Loucy (cell line): ENCODE measurements around the gene IRF2.

Source experiments
- H2AFZ ChIP-seq: fragments of 200-600 bp; sonication (generic); 2 replicates; pipeline ENCODE4 v1.6.0; 2016; ENCODE audit warnings: antibody characterized with exemption, mild to moderate bottlenecking, low read length, moderate library complexity
- H3F3A ChIP-seq: fragments of 200-600 bp; 2 replicates; pipeline ENCODE4 v1.6.0; 2016; ENCODE audit warnings: antibody characterized with exemption, low read depth, mild to moderate bottlenecking
- H3K27me3 ChIP-seq: fragments of 200-600 bp; sonication (generic); 2 replicates; pipeline ENCODE4 v1.6.1; 2014; ENCODE audit warnings: low read length, mild to moderate bottlenecking; ENCODE audit not compliant: insufficient read depth, poor library complexity, severe bottlenecking
- H3K36me3 ChIP-seq: fragments of 200-600 bp; sonication (generic); 2 replicates; pipeline ENCODE4 v1.6.1; 2016; ENCODE audit warnings: low read length; ENCODE audit not compliant: insufficient read depth
- H3K4me1 ChIP-seq: fragments of 200-600 bp; sonication (generic); 2 replicates; pipeline ENCODE4 v1.5.1; 2014; ENCODE audit warnings: low read length, mild to moderate bottlenecking; ENCODE audit not compliant: insufficient read depth, poor library complexity, severe bottlenecking
- H3K4me2 ChIP-seq: fragments of 200-600 bp; sonication (generic); 2 replicates; pipeline ENCODE4 v1.6.0; 2014; ENCODE audit warnings: antibody characterized with exemption, low read length, low read depth, mild to moderate bottlenecking; ENCODE audit not compliant: poor library complexity, severe bottlenecking
- H3K4me3 ChIP-seq: fragments of 200-600 bp; sonication (generic); 2 replicates; pipeline ENCODE4 v1.5.1; 2014; ENCODE audit warnings: low read length, mild to moderate bottlenecking, mixed read lengths; ENCODE audit not compliant: poor library complexity, severe bottlenecking
- H3K79me2 ChIP-seq: fragments of 200-600 bp; sonication (generic); 2 replicates; pipeline ENCODE4 v1.6.1; 2014; ENCODE audit warnings: low read length; ENCODE audit not compliant: insufficient read depth
- H3K9ac ChIP-seq: fragments of 200-600 bp; sonication (generic); 2 replicates; pipeline ENCODE4 v1.6.0; 2014; ENCODE audit warnings: mild to moderate bottlenecking, low read depth, low read length, moderate library complexity; ENCODE audit not compliant: poor library complexity, severe bottlenecking
- H3K9me2 ChIP-seq: fragments of 200-600 bp; sonication (generic); replicated peaks from 2 replicates; pipeline ENCODE4 v1.6.1; 2016; ENCODE audit warnings: low read depth, low read length, mixed read lengths
- H3K9me3 ChIP-seq: fragments of 200-600 bp; sonication (generic); 2 replicates; pipeline ENCODE4 v1.6.1; 2014; ENCODE audit warnings: mild to moderate bottlenecking, antibody characterized with exemption, low read length, low read depth; ENCODE audit not compliant: insufficient read depth
- H4K20me1 ChIP-seq: fragments of 200-600 bp; sonication (generic); 2 replicates; pipeline ENCODE4 v1.6.0; 2014; ENCODE audit warnings: antibody characterized with exemption, low read length, mild to moderate bottlenecking; ENCODE audit not compliant: insufficient read depth, poor library complexity, severe bottlenecking
- CTCF ChIP-seq: fragments of 200-600 bp; sonication (generic); conservative IDR thresholded peaks from 2 replicates; pipeline ENCODE4 v1.5.1; 2014; ENCODE audit warnings: mild to moderate bottlenecking, antibody characterized with exemption, low read length
- EZH2phosphoT487 ChIP-seq: fragments of 200-600 bp; IDR thresholded peaks from 2 replicates; pipeline ENCODE4 v1.6.1; 2018; ENCODE audit warnings: antibody characterized with exemption, mild to moderate bottlenecking, moderate library complexity, borderline replicate concordance

The IRF2 gene

DNA sequence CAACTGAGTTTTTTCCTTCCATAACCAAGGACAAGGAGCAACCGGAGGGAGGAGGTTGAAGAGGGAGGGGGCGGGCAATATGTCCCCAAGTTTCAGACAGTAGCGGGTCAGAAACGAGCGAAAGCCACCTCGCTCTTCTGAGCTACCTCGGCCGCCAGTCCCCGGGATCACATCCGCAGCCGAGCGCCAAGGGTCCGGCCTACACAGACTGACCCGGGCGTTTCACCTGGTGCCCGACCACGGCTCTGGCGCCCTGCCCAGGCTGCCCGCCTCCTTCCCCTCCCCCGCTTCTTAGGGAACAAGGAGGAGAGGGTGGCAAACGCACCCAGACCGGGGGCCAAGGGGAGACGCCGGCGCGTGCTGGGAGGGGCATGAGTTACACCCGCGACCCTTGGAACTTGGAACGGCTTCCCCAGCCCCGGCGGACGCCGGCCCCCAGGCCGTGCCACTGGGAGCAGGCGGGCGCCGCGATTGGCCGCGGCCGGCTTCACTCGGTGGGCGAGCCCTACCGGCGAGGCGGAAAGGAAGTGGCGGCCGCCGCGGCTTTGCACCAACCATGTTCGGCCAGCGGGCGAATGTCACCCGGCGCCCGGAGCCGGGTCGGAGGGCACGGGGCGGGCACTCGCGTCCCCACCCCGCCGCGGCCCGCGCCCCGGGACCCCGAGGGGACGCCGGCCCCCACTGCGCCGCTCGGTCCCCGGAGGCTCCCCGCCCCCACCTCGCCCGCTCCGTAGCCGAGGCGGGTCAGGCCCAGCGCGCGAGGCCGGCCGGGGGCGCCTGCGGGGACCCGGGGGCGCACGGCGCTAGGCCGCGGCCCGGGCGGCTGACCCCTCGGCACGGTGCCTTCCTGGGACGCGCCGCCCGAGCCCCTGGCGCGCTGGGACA is 1.5 kb downstream of the IRF2 start:
- peaks cover 82% of the 10 kb centered on the region for H3K79me2 ChIP-seq
- no peaks in the 10 kb centered on the region for H3K27me3 ChIP-seq
- no peaks in the 10 kb centered on the region for H3K9me3 ChIP-seq
- no peaks in the 10 kb centered on the region for H3F3A ChIP-seq
- no peaks in the 10 kb centered on the region for H3K9me2 ChIP-seq
- H4K20me1 ChIP-seq = peaks cover 45% of the 10 kb centered on the region
- H3K36me3 ChIP-seq = no peaks in the 10 kb centered on the region
- H3K4me2 ChIP-seq = peak overlapping the region; percentile 72
- peak overlapping the region; percentile 98 for H3K4me3 ChIP-seq
- TF ChIP-seq EZH2phosphoT487 (no peak), CTCF (no peak)
- peak overlapping the region; percentile 72 for H2AFZ ChIP-seq
- peak overlapping the region; percentile 83 for H3K9ac ChIP-seq
- peaks cover 32% of the 10 kb centered on the region for H3K4me1 ChIP-seq

GRCh38 chr4:184471881-184472613 is 2.3 kb downstream of the IRF2 start:
- H3K4me3 ChIP-seq = peak overlapping the region; percentile 98
- TF ChIP-seq CTCF (no peak), EZH2phosphoT487 (no peak)
- peaks cover 90% of the 10 kb centered on the region for H3K79me2 ChIP-seq
- peak overlapping the region; percentile 72 for H3K4me2 ChIP-seq
- peak overlapping the region; percentile 83 for H3K9ac ChIP-seq
- no peaks in the 10 kb centered on the region for H3F3A ChIP-seq
- no peaks in the 10 kb centered on the region for H3K36me3 ChIP-seq
- H3K4me1 ChIP-seq = peaks cover 35% of the 10 kb centered on the region
- no peaks in the 10 kb centered on the region for H3K9me3 ChIP-seq
- H3K27me3 ChIP-seq = no peaks in the 10 kb centered on the region
- H3K9me2 ChIP-seq = no peaks in the 10 kb centered on the region
- no peak overlapping the region for H2AFZ ChIP-seq
- H4K20me1 ChIP-seq = peaks cover 50% of the 10 kb centered on the region

DNA sequence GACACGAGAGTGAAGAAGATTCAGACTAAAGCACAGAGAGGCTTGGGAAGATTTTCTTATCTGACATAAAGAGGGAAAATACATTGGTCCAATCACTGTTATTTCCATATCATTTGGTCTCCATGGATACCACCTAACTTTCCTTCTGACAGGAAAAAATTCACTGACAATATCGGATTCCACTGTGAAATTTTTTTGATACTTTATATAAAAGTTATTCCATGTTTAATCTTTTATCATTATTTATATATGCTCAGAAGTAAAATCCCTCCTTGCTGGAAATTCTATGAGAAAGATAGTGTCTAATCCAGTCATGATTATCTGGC is 3.6 kb downstream of the IRF2 start:
- no peaks in the 10 kb centered on the region for H3F3A ChIP-seq
- peaks cover 26% of the 10 kb centered on the region for H3K4me1 ChIP-seq
- no peaks in the 10 kb centered on the region for H3K27me3 ChIP-seq
- H3K79me2 ChIP-seq = peaks cover 92% of the 10 kb centered on the region
- H3K4me2 ChIP-seq = peak overlapping the region; percentile 72
- no peaks in the 10 kb centered on the region for H3K9me3 ChIP-seq
- TF ChIP-seq CTCF (no peak), EZH2phosphoT487 (no peak)
- H3K9ac ChIP-seq = no peak overlapping the region
- no peaks in the 10 kb centered on the region for H3K36me3 ChIP-seq
- peak overlapping the region; percentile 98 for H3K4me3 ChIP-seq
- peaks cover 50% of the 10 kb centered on the region for H4K20me1 ChIP-seq
- no peak overlapping the region for H2AFZ ChIP-seq
- H3K9me2 ChIP-seq = no peaks in the 10 kb centered on the region
